GM12878 (cell line): ENCODE measurements around the gene EBF3. TPM values are rescaled to one million over a fixed set of nuclear protein-coding genes. Genes with fewer than 3 reads are reported as not detected.

Experiments
- ATAC-seq: fragments of 200-7000 bp; cut with Tn5 transposase; 3 replicates; pipeline ENCODE4 v1.9.1; 2020; ENCODE audit warnings: mild to moderate bottlenecking, moderate library complexity
- BruUV-seq: library from RNA; stranded (reverse); fragments of 400-500 nt; replicated peaks from 2 replicates; lab custom pipeline; 2021; lab: Mats Ljungman, UMichigan
- CTCF ChIA-PET: fragments of 300-600 bp; sonication (Branson Sonifier 250); formaldehyde crosslinking; extraction: SDS; loops from one replicate; lab custom pipeline; 2021; ENCODE audit warnings: inconsistent platforms; lab: Yijun Ruan, JAX
- POLR2A ChIA-PET: fragments of 350-600 bp; formaldehyde crosslinking; extraction: SDS; loops from one replicate; lab custom pipeline; 2021; ENCODE audit warnings: inconsistent platforms; lab: Charles Lee
- RAD21 ChIA-PET: fragments of 300-600 bp; sonication (Branson Sonifier 250); formaldehyde crosslinking; loops from one replicate; lab custom pipeline; 2023; ENCODE audit warnings: antibody characterized with exemption; ENCODE audit not compliant: unreplicated experiment; lab: Charles Lee
- SMC1A ChIA-PET: fragments of 300-600 bp; sonication (Branson Sonifier 250); formaldehyde crosslinking; loops from one replicate; lab custom pipeline; 2023; ENCODE audit not compliant: unreplicated experiment, uncharacterized antibody; lab: Charles Lee
- DNase-seq: peaks from one replicate; pipeline ENCODE4 v3.0.0-alpha.2; 2011; ENCODE audit warnings: low read depth, low spot score
- FAIRE-seq: peaks from 3 replicates; lab custom pipeline; 2011; peaks lifted over from hg19 to GRCh38; lab: Jason Lieb, UNC
- H2AFZ ChIP-seq: 2 replicates; pipeline ENCODE4 v1.6.0; 2011; ENCODE audit warnings: low read depth, low read length, control low read depth; ENCODE audit not compliant: control insufficient read depth
- H3K27ac ChIP-seq: 2 replicates; pipeline ENCODE4 v1.5.1; 2011; ENCODE audit warnings: control low read depth; ENCODE audit not compliant: control insufficient read depth, insufficient read depth
- H3K27me3 ChIP-seq, 2 experiments: replicated peaks in 1 of 2; 2 replicates each; pipeline versions ENCODE4 v1.6.0 to v1.6.1; 2011; ENCODE audit warnings: low read length in 1 of 2; ENCODE audit not compliant: control insufficient read depth in 2 of 2, insufficient read depth in 2 of 2
- H3K36me3 ChIP-seq, 2 experiments: 2 replicates each; pipeline ENCODE4 v1.5.1; 2011; ENCODE audit warnings: low read length in 1 of 2; ENCODE audit not compliant: control insufficient read depth in 2 of 2, insufficient read depth in 2 of 2
- H3K4me1 ChIP-seq: 2 replicates; pipeline ENCODE4 v1.6.1; 2011; ENCODE audit warnings: mild to moderate bottlenecking, low read length, moderate library complexity, mixed read lengths; ENCODE audit not compliant: control insufficient read depth, insufficient read depth
- H3K4me2 ChIP-seq: 2 replicates; pipeline ENCODE4 v1.6.0; 2011; ENCODE audit warnings: control low read depth; ENCODE audit not compliant: control insufficient read depth, insufficient read depth
- H3K4me3 ChIP-seq: fragments of 200-600 bp; sonication (generic); 2 replicates; pipeline ENCODE4 v1.5.1; 2016
- H3K79me2 ChIP-seq: 2 replicates; pipeline ENCODE4 v1.6.0; 2011; ENCODE audit warnings: low read length; ENCODE audit not compliant: control insufficient read depth, insufficient read depth
- H3K9ac ChIP-seq: 2 replicates; pipeline ENCODE4 v1.8.0; 2011; ENCODE audit warnings: low read length, control low read depth, mixed read lengths; ENCODE audit not compliant: control insufficient read depth, insufficient read depth
- H3K9me3 ChIP-seq: replicated peaks from 3 replicates; pipeline ENCODE4 v1.5.1; 2011; ENCODE audit warnings: mild to moderate bottlenecking, low read length; ENCODE audit not compliant: control insufficient read depth, insufficient read depth
- H4K20me1 ChIP-seq: 2 replicates; pipeline ENCODE4 v1.6.0; 2011; ENCODE audit not compliant: control insufficient read depth, insufficient read depth
- BMI1 ChIP-seq: fragments of 450-650 bp; IDR thresholded peaks from 2 replicates; pipeline ENCODE4 v1.6.1; 2016; ENCODE audit warnings: mild to moderate bottlenecking, moderate library complexity, borderline replicate concordance
- CHD1 ChIP-seq: IDR thresholded peaks from 2 replicates; pipeline ENCODE4 v1.6.1; 2012; ENCODE audit warnings: low read depth, low read length, improper control_type of control experiment
- GABPA ChIP-seq: IDR thresholded peaks from 2 replicates; pipeline ENCODE4 v1.6.1; 2014; ENCODE audit warnings: antibody characterized with exemption, low read depth, mild to moderate bottlenecking, inconsistent platforms
- IRF4 ChIP-seq: IDR thresholded peaks from 2 replicates; pipeline ENCODE4 v1.6.1; 2011; ENCODE audit warnings: low read depth, low read length
- LARP7 ChIP-seq: fragments of 450-650 bp; IDR thresholded peaks from 2 replicates; pipeline ENCODE4 v1.6.1; 2017; ENCODE audit warnings: mild to moderate bottlenecking
- SP1 ChIP-seq: IDR thresholded peaks from one replicate; pipeline ENCODE4 v1.6.1; 2011; ENCODE audit warnings: low read depth, low read length
- WGBS: methylation state at CpG from one replicate; pipeline ENCODE4 v1.1.6; 2016; ENCODE audit warnings: low lambda C conversion rate; ENCODE audit not compliant: insufficient replicate concordance, insufficient coverage; ENCODE audit errors: missing lambda C conversion rate; 5-methylcytosine and 5-hydroxymethylcytosine counted together
- in situ Hi-C: fragments of 300-500 bp; cut with MboI; formaldehyde crosslinking; loops from 9 replicates; pipeline ENCODE4 v1.14.3; 2018; ENCODE audit warnings: mixed read lengths
- intact Hi-C: fragments of 100-400 bp; cut with micrococcal nuclease; formaldehyde crosslinking; loops from one replicate; pipeline ENCODE4 v1.14.2; 2022; ENCODE audit not compliant: unreplicated experiment
- polyA plus RNA-seq, 11 experiments: library from polyadenylated mRNA; depleted of rRNA in 4 of 11; unstranded in 6 of 11; stranded (reverse) in 5 of 11; fragments of >200 nt; fragmentation: Nextera tagmentation in 4 of 11; fragmentation: Illumina TruSeq in 1 of 11; extraction: Ambion mirVana in 4 of 11; extraction: Trizol in 1 of 11; gene quantifications; 1 replicate in 1 of 11; 2 replicates in 10 of 11; pipeline versions ENCODE4 v1.2.1 to v1.2.3, GENCODE V29; 2011 to 2016; ENCODE audit warnings: inconsistent platforms in 2 of 11, missing spikeins in 2 of 11, low read depth in 1 of 11
- total RNA-seq, 4 experiments: library from RNA; depleted of rRNA in 3 of 4; stranded (reverse); fragments of >200 nt in 3 of 4; fragmentation: Illumina TruSeq in 1 of 4; extraction: Trizol in 1 of 4; gene quantifications; 2 replicates each; pipeline versions ENCODE4 v1.2.1 to v1.2.3, GENCODE V29; 2013 to 2021
- TF ChIP-seq, protein P1 (sequence below): fragments of 450-650 bp; formaldehyde crosslinking; IDR thresholded peaks from 2 replicates; pipeline ENCODE4 v1.4.0; 2022; ENCODE audit warnings: mild to moderate bottlenecking, moderate library complexity
- TF ChIP-seq, protein P2 (sequence below): fragments of 150-350 bp; IDR thresholded peaks from 2 replicates; pipeline ENCODE4 v1.6.1; 2016; ENCODE audit warnings: low read depth, low read length

EBF3 gene
- total and polyA plus RNA-seq, 10 of the 15 experiments (the other 5 are each of a cell fraction or from before 2014, with no cell fraction given): not detected

DNA sequence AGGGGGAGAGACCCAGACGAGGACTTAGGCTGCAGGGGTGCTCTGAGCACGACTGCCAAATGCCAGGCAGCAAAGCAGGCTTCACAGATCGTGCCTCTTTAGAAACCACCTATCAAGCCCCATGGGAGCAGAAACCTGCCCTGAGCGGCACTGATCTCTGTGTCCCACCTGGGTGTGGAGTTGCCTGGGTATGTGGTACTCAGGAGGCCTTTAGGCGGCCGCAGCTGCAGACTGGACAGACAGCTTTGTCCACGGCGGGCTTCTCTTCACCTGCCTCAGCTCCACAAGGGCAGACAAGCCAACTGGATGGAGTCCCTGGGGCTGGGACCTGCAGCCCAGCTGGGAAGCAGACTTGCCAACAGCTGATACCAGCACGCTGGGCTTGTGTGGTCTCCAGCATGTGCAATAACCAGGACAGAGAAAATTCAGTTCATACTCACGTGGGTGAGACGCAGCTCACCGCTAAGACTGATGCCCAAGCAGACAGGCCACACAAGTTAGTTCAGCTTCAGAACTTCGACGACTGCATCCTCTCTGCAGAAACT lies 163.2 kb downstream of the EBF3 start:
- H4K20me1 ChIP-seq: no peaks in the 10 kb centered on the region
- no peaks in the 10 kb centered on the region for H3K79me2 ChIP-seq
- ATAC-seq (no peak), DNase-seq (no peak), FAIRE-seq (no peak)
- intact Hi-C loops: no loop called here
- no peak overlapping the region for H3K9ac ChIP-seq
- POLR2A ChIA-PET: no interaction called here
- CTCF ChIA-PET: interaction anchor here (0.9 kb wide), 1 partner anchor 10 kb away, joined by 3 read pairs; no protein-coding TSS in a partner anchor
- SMC1A ChIA-PET: no interaction called here
- H2AFZ ChIP-seq: no peak overlapping the region
- H3K9me3 ChIP-seq: no peaks in the 10 kb centered on the region
- 27% methylated on average over 14 of the region's 14 CpGs for WGBS
- H3K27me3 ChIP-seq: no peaks in the 10 kb centered on the region
- TF ChIP-seq GABPA (no peak), LARP7 (no peak), BMI1 (no peak), IRF4 (no peak), CHD1 (no peak), SP1 (no peak)
- TF ChIP-seq, protein P1, sequence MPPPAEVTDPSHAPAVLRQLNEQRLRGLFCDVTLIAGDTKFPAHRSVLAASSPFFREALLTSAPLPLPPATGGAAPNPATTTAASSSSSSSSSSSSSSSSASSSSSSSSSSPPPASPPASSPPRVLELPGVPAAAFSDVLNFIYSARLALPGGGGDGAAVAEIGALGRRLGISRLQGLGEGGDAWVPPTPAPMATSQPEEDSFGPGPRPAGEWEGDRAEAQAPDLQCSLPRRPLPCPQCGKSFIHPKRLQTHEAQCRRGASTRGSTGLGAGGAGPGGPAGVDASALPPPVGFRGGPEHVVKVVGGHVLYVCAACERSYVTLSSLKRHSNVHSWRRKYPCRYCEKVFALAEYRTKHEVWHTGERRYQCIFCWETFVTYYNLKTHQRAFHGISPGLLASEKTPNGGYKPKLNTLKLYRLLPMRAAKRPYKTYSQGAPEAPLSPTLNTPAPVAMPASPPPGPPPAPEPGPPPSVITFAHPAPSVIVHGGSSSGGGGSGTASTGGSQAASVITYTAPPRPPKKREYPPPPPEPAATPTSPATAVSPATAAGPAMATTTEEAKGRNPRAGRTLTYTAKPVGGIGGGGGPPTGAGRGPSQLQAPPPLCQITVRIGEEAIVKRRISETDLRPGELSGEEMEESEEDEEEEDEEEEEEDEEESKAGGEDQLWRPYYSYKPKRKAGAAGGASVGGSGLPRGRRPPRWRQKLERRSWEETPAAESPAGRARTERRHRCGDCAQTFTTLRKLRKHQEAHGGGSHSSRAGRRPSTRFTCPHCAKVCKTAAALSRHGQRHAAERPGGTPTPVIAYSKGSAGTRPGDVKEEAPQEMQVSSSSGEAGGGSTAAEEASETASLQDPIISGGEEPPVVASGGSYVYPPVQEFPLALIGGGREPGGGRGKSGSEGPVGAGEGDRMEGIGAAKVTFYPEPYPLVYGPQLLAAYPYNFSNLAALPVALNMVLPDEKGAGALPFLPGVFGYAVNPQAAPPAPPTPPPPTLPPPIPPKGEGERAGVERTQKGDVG (CRISPR knock-in tag): no peak
- TF ChIP-seq, protein P2, sequence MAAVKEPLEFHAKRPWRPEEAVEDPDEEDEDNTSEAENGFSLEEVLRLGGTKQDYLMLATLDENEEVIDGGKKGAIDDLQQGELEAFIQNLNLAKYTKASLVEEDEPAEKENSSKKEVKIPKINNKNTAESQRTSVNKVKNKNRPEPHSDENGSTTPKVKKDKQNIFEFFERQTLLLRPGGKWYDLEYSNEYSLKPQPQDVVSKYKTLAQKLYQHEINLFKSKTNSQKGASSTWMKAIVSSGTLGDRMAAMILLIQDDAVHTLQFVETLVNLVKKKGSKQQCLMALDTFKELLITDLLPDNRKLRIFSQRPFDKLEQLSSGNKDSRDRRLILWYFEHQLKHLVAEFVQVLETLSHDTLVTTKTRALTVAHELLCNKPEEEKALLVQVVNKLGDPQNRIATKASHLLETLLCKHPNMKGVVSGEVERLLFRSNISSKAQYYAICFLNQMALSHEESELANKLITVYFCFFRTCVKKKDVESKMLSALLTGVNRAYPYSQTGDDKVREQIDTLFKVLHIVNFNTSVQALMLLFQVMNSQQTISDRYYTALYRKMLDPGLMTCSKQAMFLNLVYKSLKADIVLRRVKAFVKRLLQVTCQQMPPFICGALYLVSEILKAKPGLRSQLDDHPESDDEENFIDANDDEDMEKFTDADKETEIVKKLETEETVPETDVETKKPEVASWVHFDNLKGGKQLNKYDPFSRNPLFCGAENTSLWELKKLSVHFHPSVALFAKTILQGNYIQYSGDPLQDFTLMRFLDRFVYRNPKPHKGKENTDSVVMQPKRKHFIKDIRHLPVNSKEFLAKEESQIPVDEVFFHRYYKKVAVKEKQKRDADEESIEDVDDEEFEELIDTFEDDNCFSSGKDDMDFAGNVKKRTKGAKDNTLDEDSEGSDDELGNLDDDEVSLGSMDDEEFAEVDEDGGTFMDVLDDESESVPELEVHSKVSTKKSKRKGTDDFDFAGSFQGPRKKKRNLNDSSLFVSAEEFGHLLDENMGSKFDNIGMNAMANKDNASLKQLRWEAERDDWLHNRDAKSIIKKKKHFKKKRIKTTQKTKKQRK: no peak
- TF ChIP-seq, all 136 proteins: peak for 0
- no TSS peak for BruUV-seq
- in situ Hi-C loops: no loop called here
- RAD21 ChIA-PET: no interaction called here
- H3K4me2 ChIP-seq: no peak overlapping the region
- no peak overlapping the region for H3K4me3 ChIP-seq
- no peaks in the 10 kb centered on the region for H3K4me1 ChIP-seq
- H3K27ac ChIP-seq: no peak overlapping the region
- no peaks in the 10 kb centered on the region for H3K36me3 ChIP-seq
